ENCODE results near the gene HSPA6. TPM values are rescaled to one million over a fixed set of nuclear protein-coding genes. Genes with fewer than 3 reads are reported as not detected.
"Not testable (repeated sequence)": the region's sequence is repeated elsewhere in the genome, so short reads cannot be mapped to it uniquely, and the experiment has no call there.

The HSPA6 gene
- total RNA-seq, 1 experiment from 2014 or later, result 0.28 TPM

DNA sequence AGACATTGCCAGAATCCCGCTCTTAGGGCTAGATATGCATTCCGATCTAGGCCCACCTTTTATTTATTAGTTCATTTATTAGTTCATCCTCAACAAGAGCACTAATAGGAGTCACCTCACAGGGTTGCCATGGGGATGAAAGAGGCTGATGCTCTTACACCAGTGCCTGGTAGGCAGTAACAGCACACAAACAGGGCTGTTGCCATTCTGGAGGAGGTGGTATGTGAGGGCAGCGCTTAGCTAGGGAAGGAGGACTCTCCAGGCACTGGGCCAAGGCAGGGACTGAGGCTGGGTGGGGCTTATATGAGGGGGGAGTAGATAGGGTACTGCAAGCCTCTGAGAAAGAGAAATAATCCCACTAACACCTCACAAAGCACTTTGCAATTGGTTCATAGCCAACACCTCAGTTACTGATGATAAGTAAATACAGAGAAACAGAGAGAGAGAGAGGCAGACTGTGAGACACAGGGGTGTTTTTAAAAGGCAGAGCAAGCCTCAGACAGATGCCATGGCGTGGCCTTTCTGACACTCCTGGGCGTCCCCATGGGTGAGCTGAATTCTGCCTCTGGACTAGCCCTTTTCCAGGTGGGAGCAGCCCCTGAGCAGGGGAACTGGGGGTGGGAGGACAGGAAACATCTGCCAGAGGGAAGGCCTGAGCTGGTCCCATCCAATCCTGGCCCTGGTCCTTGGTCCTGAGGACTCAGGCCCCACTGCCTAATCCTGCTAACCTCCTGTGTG, 13.2 kb upstream of the HSPA6 start:
- Histone ChIP-seq H3K36me3 (ENCODE audit: low read depth) (no peaks in the 10 kb centered on the region), H3K79me2 (ENCODE audit: low read depth) (no peaks in the 10 kb centered on the region), H3K27ac (no peak overlapping the region), H2AFZ (no peak overlapping the region), H3K9me2 (ENCODE audit: insufficient read depth) (no peaks in the 10 kb centered on the region), H3K4me3 (no peak overlapping the region), H3K4me2 (no peak overlapping the region), H3K9me3 (ENCODE audit: insufficient read depth, low read depth) (no peaks in the 10 kb centered on the region), H3K27me3 (ENCODE audit: insufficient read depth, low read depth) (no peaks in the 10 kb centered on the region), H4K20me1 (ENCODE audit: insufficient read depth) (no peaks in the 10 kb centered on the region), H3F3A (ENCODE audit: insufficient read depth, low read depth) (no peaks in the 10 kb centered on the region), H3K4me1 (replicated peaks; ENCODE audit: insufficient read depth) (peaks cover 6% of the 10 kb centered on the region)
- POLR2A ChIA-PET (ENCODE audit: unreplicated experiment), result no interaction called here
- TF ChIP-seq EZH2 (IDR thresholded peaks at IDR 0.05; ENCODE audit: low read depth), result no peak
- TF ChIP-seq, protein P1, sequence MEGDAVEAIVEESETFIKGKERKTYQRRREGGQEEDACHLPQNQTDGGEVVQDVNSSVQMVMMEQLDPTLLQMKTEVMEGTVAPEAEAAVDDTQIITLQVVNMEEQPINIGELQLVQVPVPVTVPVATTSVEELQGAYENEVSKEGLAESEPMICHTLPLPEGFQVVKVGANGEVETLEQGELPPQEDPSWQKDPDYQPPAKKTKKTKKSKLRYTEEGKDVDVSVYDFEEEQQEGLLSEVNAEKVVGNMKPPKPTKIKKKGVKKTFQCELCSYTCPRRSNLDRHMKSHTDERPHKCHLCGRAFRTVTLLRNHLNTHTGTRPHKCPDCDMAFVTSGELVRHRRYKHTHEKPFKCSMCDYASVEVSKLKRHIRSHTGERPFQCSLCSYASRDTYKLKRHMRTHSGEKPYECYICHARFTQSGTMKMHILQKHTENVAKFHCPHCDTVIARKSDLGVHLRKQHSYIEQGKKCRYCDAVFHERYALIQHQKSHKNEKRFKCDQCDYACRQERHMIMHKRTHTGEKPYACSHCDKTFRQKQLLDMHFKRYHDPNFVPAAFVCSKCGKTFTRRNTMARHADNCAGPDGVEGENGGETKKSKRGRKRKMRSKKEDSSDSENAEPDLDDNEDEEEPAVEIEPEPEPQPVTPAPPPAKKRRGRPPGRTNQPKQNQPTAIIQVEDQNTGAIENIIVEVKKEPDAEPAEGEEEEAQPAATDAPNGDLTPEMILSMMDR (conservative IDR thresholded peaks at IDR 0.05), result no peak
- intact Hi-C loops (cut with micrococcal nuclease; ENCODE audit: unreplicated experiment), result no loop called here
- CTCF ChIA-PET, result no interaction called here
- no peak for DNase-seq
- BruUV-seq (replicated peaks), result no TSS peak

DNA sequence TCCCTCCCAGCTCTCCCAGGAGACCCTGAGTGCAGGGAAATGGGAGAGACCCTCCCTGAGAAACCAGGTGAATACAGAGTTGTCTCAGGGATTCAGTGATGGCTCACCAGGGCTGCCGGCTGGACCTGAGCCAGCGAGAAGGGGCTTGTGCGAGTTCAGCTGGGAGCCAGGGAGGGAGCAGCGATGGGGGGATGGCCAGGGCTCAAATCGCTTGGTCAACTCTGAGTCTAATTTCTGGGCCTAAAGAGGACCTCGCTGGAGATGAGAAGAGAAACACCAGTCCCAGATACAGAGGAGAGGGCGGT, 12.6 kb upstream of the HSPA6 start:
- Histone ChIP-seq H3K4me1 (replicated peaks; ENCODE audit: insufficient read depth) (peaks cover 3% of the 10 kb centered on the region), H3K27me3 (ENCODE audit: insufficient read depth, low read depth) (no peaks in the 10 kb centered on the region), H3K9me2 (ENCODE audit: insufficient read depth) (no peaks in the 10 kb centered on the region), H3K36me3 (ENCODE audit: low read depth) (no peaks in the 10 kb centered on the region), H3F3A (ENCODE audit: insufficient read depth, low read depth) (no peaks in the 10 kb centered on the region), H3K4me3 (no peak overlapping the region), H3K9me3 (ENCODE audit: insufficient read depth, low read depth) (no peaks in the 10 kb centered on the region), H2AFZ (no peak overlapping the region), H3K4me2 (no peak overlapping the region), H3K79me2 (ENCODE audit: low read depth) (no peaks in the 10 kb centered on the region), H4K20me1 (ENCODE audit: insufficient read depth) (no peaks in the 10 kb centered on the region), H3K27ac (no peak overlapping the region)
- no TSS peak for BruUV-seq (replicated peaks)
- intact Hi-C loops (cut with micrococcal nuclease; ENCODE audit: unreplicated experiment), result no loop called here
- TF ChIP-seq EZH2 (IDR thresholded peaks at IDR 0.05; ENCODE audit: low read depth), result no peak
- TF ChIP-seq, protein P1 (conservative IDR thresholded peaks at IDR 0.05), result no peak
- DNase-seq, result no peak
- ChIA-PET CTCF (no interaction called here), POLR2A (ENCODE audit: unreplicated experiment) (no interaction called here)

DNA sequence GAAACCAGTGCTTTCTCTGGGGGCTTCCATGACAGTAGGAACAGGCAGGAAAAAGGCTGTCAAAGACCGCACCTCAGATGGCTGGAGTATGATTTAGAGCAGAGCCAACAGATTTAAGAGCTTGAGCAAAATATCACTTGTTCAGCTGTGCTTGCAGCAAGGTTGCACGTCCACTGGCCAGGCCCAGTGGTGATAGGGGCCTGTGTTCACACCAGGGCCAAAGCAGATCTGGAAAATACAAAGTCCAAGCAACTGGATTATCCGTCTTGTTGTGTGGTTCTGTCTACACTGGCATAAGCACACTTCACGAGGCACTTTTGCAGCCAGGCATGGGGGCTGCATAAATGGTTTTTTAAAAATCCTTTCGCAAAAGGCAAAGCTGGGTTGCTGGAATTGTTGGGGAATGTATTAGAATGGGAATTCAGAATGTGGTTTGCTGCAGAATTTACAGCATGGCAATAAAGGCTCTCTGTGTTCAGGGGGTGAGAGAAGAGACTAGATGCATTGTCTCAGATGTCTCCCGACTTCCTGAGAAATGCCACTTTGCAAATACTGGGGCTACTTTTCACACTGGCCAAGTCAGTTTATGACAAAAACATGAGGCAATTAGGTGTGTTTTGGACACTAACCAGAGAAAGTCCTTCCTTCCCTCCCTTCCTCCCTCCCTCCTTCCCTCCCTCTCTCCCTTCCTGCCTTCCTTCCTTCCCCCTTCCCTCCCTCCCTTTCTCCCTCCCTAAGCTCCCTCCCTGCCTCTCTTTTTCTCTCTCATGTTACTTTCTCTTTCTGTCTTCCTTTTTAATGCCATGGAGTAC, 11.5 kb upstream of the HSPA6 start:
- H3K27me3 ChIP-seq (ENCODE audit: insufficient read depth, low read depth); H3K9me2 ChIP-seq (ENCODE audit: insufficient read depth); H3K79me2 ChIP-seq (ENCODE audit: low read depth); BruUV-seq (replicated peaks); H3K27ac ChIP-seq; H4K20me1 ChIP-seq (ENCODE audit: insufficient read depth); H3K4me2 ChIP-seq; H3K4me1 ChIP-seq (replicated peaks; ENCODE audit: insufficient read depth); H3K4me3 ChIP-seq; H3K9me3 ChIP-seq (ENCODE audit: insufficient read depth, low read depth); H2AFZ ChIP-seq; H3F3A ChIP-seq (ENCODE audit: insufficient read depth, low read depth); DNase-seq; CTCF ChIA-PET; H3K36me3 ChIP-seq (ENCODE audit: low read depth); intact Hi-C loops (cut with micrococcal nuclease; ENCODE audit: unreplicated experiment); POLR2A ChIA-PET (ENCODE audit: unreplicated experiment): not testable (repeated sequence)

DNA sequence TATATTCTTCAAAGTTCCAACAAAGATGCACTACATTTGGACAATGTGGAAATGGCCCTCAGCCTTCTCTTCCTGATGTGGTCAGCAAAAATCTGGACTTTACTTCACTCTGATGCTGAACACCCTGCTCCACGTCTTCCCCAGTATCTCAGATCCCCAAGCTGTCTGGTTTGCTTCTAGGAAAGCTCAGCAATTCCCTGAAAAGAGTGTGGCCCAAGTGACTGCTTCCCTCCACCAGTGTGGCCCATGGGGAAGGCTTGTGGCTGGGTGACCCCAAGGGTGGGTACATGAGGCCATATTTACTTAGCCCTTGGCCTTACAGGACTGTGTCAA, 10.9 kb upstream of the HSPA6 start:
- BruUV-seq (replicated peaks); H3K27ac ChIP-seq: not testable (repeated sequence)

DNA sequence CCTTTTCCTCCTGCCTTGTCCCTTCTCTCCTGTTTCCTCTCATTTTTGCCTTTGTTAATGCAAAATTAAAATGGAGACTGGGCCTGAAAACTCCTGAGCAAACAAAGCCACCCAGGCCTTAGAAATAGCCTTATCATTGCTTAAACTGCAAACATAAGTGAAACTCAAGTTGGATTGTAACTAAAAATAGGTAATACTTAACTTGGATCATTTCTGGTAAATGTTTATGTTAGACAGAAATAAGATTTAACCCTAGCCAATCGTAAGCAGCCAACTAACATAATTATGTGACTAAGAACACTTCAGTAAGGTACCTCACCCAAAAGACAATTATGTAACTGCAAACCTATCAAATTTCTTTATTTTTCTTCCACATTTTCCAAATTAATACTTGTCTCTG, 10.4 kb upstream of the HSPA6 start:
- POLR2A ChIA-PET (ENCODE audit: unreplicated experiment); BruUV-seq (replicated peaks); H3F3A ChIP-seq (ENCODE audit: insufficient read depth, low read depth): not testable (repeated sequence)

More for the DNA sequence above, 10.9 kb upstream of the HSPA6 start:
- POLR2A ChIA-PET (ENCODE audit: unreplicated experiment); H3K27me3 ChIP-seq (ENCODE audit: insufficient read depth, low read depth); H3F3A ChIP-seq (ENCODE audit: insufficient read depth, low read depth); H3K9me3 ChIP-seq (ENCODE audit: insufficient read depth, low read depth); H3K4me2 ChIP-seq; H3K4me3 ChIP-seq; intact Hi-C loops (cut with micrococcal nuclease; ENCODE audit: unreplicated experiment); H3K79me2 ChIP-seq (ENCODE audit: low read depth); H3K4me1 ChIP-seq (replicated peaks; ENCODE audit: insufficient read depth); H3K36me3 ChIP-seq (ENCODE audit: low read depth); DNase-seq; H3K9me2 ChIP-seq (ENCODE audit: insufficient read depth); H2AFZ ChIP-seq; H4K20me1 ChIP-seq (ENCODE audit: insufficient read depth); CTCF ChIA-PET: not testable (repeated sequence)

More for the DNA sequence above, 10.4 kb upstream of the HSPA6 start:
- H3K36me3 ChIP-seq (ENCODE audit: low read depth); H3K4me3 ChIP-seq; H3K4me1 ChIP-seq (replicated peaks; ENCODE audit: insufficient read depth); H3K9me2 ChIP-seq (ENCODE audit: insufficient read depth); intact Hi-C loops (cut with micrococcal nuclease; ENCODE audit: unreplicated experiment); CTCF ChIA-PET; H3K27ac ChIP-seq; H4K20me1 ChIP-seq (ENCODE audit: insufficient read depth); H2AFZ ChIP-seq; H3K9me3 ChIP-seq (ENCODE audit: insufficient read depth, low read depth); H3K4me2 ChIP-seq; DNase-seq; H3K79me2 ChIP-seq (ENCODE audit: low read depth); H3K27me3 ChIP-seq (ENCODE audit: insufficient read depth, low read depth): not testable (repeated sequence)

Data from PC-9 (cell line).